ENCODE measurements around the gene NT5DC2.
"Not testable (repeated sequence)": the region's sequence is repeated elsewhere in the genome, so short reads cannot be mapped to it uniquely, and the experiment has no call there.

The NT5DC2 gene

DNA sequence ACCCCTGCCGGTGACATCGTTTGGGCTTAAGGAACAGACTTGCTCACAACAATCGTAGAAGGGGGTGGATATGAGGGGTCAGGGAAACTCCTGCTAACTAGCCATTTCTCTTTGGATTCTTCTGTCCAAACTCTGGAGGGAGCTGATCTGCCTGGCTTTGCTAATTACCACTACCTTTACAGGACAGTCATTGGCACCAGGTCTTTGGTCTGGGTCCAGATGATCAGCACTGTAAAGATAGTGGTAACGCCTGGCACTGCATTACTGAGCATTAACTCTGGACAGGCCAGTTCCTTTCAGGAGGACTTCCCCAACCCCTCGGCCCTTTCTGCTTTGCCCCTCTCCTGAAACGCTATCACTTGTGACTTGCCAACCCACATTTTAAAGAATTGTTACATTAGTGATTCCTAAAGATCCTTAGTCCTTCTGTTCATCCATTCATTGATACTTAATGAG is 3.5 kb upstream of the NT5DC2 start:
- DNase-seq, result no peak

GRCh38 chr3:52536369-52537164 is 2.9 kb upstream of the NT5DC2 start, which contains the start of gene UQCC5:
Gene UQCC5 (plus strand): TSS chr3:52536605. CDS start chr3:52536756, 151 bp downstream.
- peak; percentile 99 to 100 (median 100) for DNase-seq

DNA sequence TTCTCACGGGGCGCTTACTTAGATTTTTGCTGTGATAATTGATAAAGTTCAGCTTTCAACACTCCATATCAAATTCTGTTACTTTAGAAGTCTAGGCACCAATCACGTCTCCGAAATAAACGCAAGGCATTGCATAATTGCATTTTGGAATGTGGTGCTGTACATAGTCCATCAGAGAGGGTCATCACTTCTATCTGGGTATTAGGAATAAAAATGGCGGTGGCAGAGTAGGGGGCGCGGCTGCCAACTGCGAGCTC is 2.4 kb upstream of the NT5DC2 start:
- DNase-seq, result no peak

- DNase-seq, result no peak
Observed at GRCh38 chr3:52535411-52536111, 1.9 kb upstream of the NT5DC2 start.

- DNase-seq, result no peak
Observed at GRCh38 chr3:52534281-52535183, 875 bp upstream of the NT5DC2 start.

- peak; percentile 22 to 55 (median 45) for DNase-seq
Observed at GRCh38 chr3:52532838-52533622, 627 bp downstream of the NT5DC2 start.

- DNase-seq, result peak; percentile 50 to 67 (median 62)
Observed at GRCh38 chr3:52532517-52532837, 1.2 kb downstream of the NT5DC2 start.

DNA sequence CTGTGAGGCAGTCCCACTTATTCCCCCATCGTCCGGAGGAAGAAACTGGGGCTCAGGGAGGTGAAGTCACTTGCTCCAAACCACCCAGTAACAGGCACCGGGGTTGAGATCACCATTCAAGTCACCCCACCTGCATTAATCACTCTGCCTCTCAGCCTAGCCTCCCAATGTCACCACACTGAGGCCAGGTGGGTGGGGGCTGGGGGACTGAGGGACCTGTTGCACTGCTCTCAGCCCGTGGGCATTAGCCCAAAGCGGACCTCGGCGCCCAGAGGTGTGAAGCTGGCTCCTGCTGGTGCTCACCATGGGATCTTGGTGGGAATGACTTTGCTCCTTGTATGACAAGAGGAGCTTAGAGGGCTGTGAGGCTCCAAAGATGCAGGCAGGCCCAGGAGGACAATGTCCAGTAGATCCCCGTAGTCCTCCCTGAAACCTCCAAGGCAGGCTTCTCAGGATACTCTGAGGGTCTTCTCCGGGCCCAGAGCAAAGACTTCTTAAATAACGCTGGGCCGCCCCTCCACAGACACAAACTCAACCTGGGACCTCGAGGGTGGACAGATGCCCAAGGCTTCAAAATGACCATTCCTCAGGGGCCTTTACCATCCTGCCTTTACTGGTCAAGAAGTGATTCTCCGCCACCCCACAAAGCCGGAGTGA is 1.7 kb downstream of the NT5DC2 start:
- no peak for DNase-seq

GRCh38 chr3:52530918-52531826 is 2.5 kb downstream of the NT5DC2 start:
- DNase-seq, result peak in 1 of 4 experiments; percentile 34

DNA sequence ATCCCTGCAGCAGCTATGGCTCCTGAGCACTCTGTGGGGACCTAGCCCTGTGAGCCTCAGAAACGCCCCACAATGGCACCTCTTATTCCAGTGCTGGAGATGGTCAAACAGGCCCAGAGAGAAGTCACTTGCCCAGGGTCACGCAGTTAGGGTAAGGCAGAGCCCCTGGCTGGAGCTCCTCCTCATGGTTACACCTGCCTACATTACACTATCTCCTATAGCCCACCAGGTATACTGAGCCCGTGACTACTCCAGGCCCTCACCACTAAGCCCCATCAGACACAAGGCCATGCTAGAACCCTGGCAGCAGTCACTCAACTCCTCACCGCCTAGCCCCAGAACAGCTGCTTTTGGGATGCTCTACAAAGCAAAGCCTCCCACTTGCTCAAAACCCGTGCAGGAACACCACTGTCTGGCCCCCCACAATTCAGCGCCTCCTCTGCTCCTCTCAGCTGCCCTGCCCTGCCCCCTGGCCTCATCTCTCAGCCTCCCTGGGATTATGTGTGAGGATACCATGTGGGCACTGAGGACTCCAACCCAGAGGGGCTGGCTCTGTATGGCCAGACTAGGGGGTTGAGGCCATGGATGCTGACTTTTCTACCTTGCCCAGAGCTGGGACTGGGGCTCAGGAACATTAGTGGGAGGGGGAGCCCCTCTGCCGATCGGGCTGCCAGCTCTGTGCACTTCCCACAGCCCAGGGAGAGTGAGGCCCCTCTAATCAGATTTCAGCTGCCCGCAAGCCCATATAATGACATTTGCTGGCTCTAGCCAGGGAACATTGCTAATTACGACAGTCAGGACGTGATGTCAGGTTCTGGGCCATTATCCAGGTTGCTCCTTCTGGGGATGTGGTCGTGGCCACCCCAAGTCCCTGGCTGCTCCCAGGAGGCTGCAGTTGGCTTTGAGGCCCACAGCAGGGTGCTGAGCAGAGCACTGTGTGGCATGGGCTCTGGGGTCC is 4.0 kb downstream of the NT5DC2 start:
- DNase-seq, result peak in 3 of 4 experiments; percentile 11 to 38 (median 36)

DNA sequence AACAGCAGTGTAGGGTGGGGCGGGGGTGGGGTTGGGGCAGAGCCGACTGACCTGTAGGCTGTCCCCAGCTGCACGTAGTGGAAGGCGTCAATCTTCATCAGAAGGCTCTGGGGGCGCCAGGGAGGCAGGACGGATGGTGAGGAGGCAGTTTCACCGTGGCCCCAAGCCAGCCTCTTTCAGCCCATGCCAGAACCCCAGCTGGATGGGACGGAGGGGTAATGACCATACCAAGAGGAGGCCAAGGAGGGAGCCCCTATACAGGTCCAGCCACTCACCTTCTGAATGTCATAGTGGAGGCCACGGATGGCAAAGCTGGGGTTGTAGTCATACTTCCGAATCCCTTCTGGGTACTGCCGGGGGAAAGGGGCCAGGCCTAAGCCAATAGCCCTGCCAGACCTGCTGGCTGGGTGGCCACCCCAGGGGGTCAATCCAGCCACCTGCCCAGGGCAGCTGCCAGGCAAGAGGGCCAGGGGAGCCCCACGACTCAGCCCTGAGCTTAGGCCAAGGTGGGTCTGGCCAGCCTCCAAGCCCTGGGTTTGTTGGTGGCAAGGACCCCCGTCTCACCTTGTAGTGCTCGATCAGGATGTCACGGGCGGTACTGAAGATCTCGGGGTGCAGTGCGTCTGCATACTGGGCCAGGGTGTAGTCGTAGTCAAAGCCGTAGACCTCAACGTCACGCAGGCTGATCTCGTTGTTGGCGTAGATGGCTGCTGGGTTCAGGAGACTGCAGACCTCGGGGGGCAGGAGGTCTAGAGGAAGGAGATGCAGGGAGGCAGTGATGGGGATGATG is 4.9 kb downstream of the NT5DC2 start:
- DNase-seq, result peak in 2 of 4 experiments; percentile 39 to 51

DNA sequence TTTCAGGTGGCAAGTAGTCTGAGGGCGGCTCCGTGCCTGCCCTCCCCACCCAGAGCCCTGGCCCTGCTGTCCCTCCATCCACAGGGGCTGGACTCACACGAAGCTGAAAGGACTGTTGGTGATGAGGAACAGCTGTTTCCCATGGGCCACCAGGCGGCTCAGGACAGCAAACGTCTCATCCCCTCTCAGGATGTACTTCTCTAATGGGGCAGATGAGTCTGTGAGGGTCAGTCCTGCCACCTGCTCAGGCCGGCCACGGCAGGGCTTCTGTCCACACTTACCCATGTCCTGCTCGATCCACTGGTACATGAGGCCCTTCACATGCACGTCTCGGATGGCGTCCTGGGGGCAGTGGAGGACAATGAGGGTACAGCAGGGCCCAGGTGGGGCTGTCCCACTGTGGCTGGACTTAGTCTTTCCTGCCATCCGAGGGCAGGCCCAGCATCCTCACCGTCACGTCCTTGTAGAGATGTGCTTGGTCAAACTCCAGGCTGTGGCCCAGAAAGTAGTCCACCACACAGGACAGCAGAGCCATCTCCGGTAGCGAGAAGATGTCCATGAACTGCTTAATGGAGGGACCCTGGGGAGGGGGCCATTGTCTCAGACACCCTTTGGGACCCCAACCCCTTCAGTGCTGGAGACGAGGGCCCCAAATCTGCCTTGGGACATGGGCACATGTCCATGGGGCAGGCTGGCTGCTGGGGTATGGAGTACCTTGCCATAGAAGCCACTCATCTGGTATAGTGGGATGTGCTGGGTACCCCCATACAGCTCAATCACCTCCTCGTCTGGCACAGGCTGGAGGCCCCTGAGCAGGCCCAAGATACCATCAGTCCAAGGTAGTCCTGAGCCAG is 5.7 kb downstream of the NT5DC2 start:
- DNase-seq, result peak in 2 of 4 experiments; percentile 31 to 39

DNA sequence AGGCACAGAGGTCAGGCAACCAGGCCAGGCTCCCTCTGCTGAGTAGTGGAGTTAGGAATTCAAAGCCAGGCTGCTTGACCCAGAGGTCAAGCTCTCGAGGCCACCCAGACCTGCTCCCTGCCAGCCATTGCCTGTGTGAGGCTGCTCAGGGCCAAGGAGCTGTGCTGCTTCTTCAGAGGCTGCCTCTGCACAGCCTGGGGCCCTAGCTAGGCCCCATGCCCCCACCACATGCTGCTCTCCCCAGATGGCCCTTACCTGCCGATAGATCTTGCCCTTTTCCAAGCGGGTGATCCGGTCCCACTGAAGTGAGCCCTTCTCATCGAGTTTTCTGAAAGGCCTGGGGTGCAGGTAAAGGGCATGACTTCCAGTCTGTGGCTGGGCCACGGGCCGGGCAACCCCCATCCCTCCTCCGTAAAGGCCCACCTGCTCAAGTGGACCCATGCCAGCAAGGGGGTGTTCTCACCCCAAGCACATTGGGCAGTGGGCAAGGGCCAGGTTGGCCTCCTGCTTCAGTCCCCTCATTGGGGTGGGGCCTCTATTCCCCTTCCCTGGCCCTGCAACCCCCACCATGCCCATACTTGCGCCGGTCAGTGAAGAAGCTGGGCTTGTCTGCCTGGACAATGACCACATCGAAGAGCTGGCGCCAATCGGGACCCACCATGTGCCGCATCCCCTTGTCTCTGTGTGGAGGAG is 6.5 kb downstream of the NT5DC2 start:
- DNase-seq, result peak in 1 of 4 experiments; percentile 23

- DNase-seq, result not testable (repeated sequence)
Observed at GRCh38 chr3:52526671-52527038, 7.0 kb downstream of the NT5DC2 start.

DNA sequence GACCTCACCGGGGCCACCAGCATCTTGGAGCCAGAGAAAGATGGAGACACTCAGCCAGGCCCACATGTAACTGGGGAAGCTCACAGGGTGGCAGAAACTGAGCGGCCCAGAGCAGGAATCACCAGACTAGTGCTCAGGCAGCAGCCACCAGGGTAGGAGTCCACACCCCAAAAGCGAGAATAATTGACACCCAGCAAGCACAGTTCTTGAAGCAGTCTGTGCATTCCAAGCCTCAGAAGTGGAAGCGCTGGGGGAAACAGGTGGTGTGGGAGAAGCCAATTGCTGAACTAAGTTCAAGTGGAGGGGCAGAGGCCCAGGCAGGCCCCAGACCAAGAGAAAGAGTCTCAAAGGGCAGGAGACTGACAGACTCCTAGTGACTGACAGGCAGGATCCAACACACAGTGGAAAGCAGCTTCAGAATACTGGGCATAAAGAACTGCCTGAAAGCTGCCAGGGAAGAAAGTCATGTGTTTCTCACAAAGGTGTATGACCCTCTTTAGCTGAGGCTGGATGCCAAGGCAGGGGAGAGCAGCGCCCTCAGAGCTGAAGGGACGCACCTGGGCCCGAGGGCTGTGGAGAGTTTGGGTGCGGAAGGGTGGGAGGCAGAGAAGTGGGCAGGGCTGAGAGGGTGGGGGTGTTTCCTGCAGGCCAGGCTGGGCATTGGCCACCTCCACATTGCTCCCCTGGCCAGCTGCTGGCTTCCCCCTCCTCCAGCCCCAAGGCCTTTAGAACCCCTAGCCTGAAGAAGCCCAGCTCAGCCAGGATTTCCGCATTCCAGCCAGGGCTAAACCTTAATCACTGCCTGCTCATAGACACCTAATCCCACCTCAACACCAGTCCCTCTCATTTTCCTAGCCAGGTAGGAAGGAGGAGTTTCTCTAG is 7.7 kb downstream of the NT5DC2 start:
- peak in 1 of 4 experiments; percentile 5 for DNase-seq
